Cardiac septum (tissue), 1 donor: ENCODE data around the gene APPL1. TPM values are rescaled to one million over a fixed set of nuclear protein-coding genes. Genes with fewer than 3 reads are reported as not detected.

Source experiments
- DNase-seq: peaks from one replicate; pipeline ENCODE4 v3.0.0-alpha.2; 2020; ENCODE audit warnings: low spot score
- intact Hi-C: fragments of 100-400 bp; cut with DNase I; formaldehyde crosslinking; loops from one replicate; pipeline ENCODE4 v1.14.0; 2022
- long read RNA-seq: library from polyadenylated mRNA; unstranded; transcript quantifications from one replicate; pipeline ENCODE4 v2.0.0, GENCODE V29; 2021
- total RNA-seq: library from RNA; stranded (reverse); fragmentation: NEBNext Ultra II Directional; extraction: Animal tissue kit (Norgen Biotek cat#: 25700); gene quantifications from one replicate; pipeline ENCODE4 v1.2.1, GENCODE V29; 2021
- donor health status: DM: no; HTN: no; CAD: no.

The APPL1 gene
- total RNA-seq: 48.6 TPM
- long read RNA-seq, full-length matches to known transcripts: 27 of 97 reads
- long read RNA-seq, partial matches to known transcripts: 47 of 97 reads
- long read RNA-seq, other reads (novel, unspliced or antisense): 23 of 97 reads

GRCh38 chr3:57227204-57227929 is at the start of gene APPL1:
APPL1 (plus strand) TSS chr3:57227729; CDS start chr3:57227884, 155 bp downstream.
- intact Hi-C loops: loop anchor here (5.0 to 10.0 kb wide), 4 partner anchors 60 to 370 kb away; partner anchors contain the start of genes ARF4 and IL17RD
- DNase-seq: peak; percentile 98

GRCh38 chr3:57179580-57180410 is 47.7 kb upstream of the APPL1 start:
- intact Hi-C loops: no loop called here

DNA sequence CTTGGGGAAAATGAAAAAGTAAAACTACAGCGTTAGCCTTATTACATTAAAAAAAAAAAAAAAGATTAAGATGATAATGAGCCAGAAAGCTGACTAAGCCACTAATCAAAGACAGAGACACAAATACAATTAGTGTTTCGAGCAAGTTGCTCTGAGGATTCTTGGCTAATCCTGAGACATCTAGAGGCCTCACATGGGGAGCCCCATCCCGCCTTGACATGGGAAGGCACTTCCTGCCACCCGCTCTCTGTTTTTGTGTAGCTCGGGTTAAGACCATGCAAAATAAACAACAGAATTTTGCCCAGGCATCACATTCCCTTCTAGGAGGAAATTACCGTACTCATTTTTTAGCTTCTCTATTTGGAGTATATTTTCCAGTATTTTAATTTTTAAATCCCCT is 43.0 kb upstream of the APPL1 start:
- intact Hi-C loops: no loop called here
- DNase-seq: no peak

More at GRCh38 chr3:57179580-57180410, 47.7 kb upstream of the APPL1 start:
- no peak for DNase-seq

DNA sequence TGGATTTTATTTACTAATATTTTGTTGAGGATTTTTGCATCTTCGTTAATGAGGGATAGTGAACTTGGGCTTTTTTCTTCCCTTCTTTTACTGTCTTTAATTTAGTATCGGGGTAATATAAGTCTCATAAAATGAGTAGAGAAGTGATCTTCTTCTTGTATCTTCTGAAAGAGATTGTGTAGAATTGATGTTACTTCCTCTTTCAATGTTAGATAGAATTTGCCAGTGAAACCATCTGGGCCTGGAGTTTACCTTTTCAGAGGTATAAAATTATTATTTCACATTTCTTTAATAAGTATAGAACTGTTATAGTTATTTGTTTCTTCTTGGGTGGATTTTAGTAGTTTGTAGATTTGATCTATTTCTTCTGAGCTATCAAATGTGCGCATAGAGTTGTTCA is 35.5 kb upstream of the APPL1 start:
- intact Hi-C loops: no loop called here
- DNase-seq: no peak

- no peak for DNase-seq
- intact Hi-C loops: no loop called here
Measured at GRCh38 chr3:57194641-57195040, 32.9 kb upstream of the APPL1 start.

GRCh38 chr3:57199895-57200297 is 27.6 kb upstream of the APPL1 start, which contains the start of gene HESX1:
HESX1 (minus strand) TSS chr3:57199978; CDS start chr3:57199918, 60 bp downstream.
- DNase-seq: no peak
- intact Hi-C loops: no loop called here

DNA sequence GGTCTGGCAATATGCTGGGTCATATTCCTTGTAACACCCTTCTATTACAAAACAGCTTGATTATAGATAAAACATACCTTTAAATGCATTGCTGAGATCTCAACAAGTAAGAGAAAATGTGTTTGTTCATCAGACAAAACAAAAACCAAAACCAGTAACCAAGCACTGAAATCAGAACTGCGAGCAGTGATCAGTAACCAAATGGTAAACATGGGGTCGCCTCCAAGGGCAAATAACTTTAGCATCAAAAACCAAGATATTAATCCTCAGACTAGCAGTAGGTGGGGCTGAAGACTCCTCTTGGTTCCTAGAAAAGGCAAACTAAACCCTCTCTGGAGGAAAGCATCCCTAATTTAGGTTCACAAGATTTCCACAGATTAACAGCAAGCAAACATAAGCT is 21.1 kb upstream of the APPL1 start:
- no peak for DNase-seq
- intact Hi-C loops: no loop called here

GRCh38 chr3:57221883-57222282 is 5.6 kb upstream of the APPL1 start:
- intact Hi-C loops: loop anchor here (10.0 kb wide), 1 partner anchor 227 kb away; no protein-coding TSS in a partner anchor
- DNase-seq: no peak

DNA sequence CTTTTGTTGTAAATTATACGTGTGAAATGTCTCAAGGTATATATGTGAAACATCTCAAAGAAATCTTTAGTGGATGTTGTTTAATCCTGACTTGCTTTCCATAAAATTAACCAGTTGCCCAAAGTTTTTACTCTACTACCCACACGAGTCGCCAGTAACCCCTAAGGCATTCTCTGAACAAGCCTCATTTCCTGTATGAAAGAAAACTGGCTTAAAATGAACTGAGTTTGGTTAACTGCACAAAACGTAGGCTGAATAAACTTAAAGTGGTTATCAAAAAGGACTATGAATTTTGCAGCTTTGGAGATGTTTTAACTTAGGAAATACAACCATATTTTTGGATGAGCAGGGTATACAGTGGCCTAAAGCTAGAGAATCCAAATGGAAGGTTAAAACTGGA is 2.7 kb upstream of the APPL1 start:
- intact Hi-C loops: loop anchor here (5.0 to 10.0 kb wide), 4 partner anchors 58 to 372 kb away; partner anchors contain the start of genes ARF4 and IL17RD
- no peak for DNase-seq

DNA sequence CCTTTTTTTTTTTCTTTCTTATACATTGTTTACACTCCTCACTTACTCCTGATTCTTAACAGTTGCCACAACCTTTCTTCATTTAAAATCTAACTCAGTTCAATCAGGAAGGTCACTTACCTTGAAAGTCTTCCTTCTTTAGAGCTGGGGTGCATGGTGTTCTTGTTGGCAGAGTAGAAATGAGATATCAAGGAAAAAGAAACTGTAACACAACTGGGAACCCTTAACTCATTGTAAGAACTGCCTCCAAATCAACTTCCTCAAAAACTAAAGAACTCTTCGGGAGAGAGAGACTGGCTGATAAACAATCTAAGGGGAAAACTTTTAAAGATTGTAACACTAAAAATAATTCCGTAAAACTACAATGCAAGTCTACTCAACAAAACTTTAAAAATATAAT is 1.4 kb upstream of the APPL1 start:
- no peak for DNase-seq

DNA sequence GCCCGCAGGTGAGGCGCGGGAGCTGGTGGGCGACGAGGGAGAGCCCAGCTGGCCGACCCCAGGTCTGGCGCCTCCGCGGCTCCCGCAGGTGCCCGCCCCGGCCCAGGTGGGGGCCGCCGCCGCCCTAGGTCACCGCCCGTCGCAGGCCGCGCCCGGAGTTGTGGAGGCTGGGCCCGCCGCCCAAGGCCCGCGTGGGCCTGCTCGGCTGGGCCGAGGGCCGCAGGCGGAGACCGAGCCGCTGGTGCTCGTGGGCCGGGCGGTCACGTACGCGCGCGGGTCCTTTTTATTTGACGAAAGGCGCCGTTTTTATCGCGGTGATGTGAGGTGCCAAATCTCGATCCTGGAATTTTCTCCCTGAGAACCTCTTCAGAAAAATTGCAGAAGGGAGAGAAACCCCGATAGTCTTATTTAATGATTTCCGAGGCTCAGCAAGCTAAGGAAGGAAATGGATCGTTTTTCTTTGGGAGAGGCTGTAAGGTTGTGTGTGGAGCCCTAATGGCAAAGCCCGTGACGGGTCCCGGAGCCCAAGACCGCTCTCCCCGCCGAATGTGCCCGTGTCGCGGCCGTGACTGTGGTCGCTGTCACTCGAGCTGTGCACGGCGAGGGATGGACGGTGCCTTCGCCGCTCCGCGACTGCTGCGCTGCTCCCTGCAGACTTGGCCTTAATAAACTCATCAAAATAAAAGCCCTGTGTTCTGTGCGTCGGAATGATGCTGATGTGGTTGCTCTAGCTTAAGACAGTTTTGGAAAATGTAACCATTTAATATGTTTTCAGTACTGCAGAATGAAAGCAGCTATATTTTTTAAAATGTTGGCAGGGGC is 612 bp downstream of the APPL1 start:
- DNase-seq: peak; percentile 87
- intact Hi-C loops: loop anchor here (5.0 to 10.0 kb wide), 4 partner anchors 61 to 369 kb away; partner anchors contain the start of genes ARF4 and IL17RD

More for the DNA sequence above, 1.4 kb upstream of the APPL1 start:
- intact Hi-C loops: loop anchor here (5.0 to 10.0 kb wide), 4 partner anchors 59 to 371 kb away; partner anchors contain the start of genes ARF4 and IL17RD

GRCh38 chr3:57230006-57230405 is 2.5 kb downstream of the APPL1 start:
- DNase-seq: no peak
- intact Hi-C loops: no loop called here

DNA sequence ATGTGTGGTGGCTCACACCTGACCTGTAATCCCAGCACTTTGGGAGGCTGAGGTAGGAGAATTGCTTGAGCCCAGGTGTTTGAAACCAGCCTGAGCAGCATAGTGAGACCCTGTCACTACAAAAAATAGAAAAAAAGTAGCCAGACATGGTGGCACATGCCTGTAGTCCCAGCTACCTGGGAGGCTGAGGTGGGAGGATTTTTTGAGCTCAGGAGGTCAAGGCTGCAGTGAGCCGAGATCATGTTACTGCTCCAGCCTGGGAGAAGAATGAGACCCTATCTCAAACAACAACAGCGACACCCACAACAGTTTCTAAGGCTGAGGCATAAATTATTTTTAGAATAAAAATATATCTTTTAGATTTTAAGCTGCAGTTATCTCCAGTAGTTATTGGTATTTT is 6.3 kb downstream of the APPL1 start:
- no peak for DNase-seq
- intact Hi-C loops: no loop called here

- no peak for DNase-seq
- intact Hi-C loops: no loop called here
Measured at GRCh38 chr3:57234613-57235575, 7.4 kb downstream of the APPL1 start.

DNA sequence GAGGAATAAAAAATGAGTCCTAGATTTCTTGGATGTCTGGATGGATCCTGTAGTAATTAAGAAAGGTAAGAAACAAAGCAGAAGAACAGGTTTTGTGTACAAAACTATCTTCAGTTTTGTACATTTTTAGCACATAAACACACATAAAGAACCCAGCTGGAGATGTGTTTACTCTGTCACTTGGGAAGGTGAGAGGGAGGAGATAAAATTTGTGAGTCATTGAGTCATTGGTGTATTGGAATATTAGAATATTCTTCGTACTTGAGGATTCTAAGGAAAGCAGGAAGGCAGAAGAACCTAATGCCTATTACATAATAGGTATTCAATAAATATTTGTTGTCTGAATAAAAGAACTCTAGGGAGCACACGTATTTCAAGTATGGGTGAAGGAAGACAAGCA is 17.4 kb downstream of the APPL1 start:
- intact Hi-C loops: no loop called here
- DNase-seq: no peak

GRCh38 chr3:57252404-57252803 is 24.9 kb downstream of the APPL1 start:
- intact Hi-C loops: no loop called here
- DNase-seq: no peak

DNA sequence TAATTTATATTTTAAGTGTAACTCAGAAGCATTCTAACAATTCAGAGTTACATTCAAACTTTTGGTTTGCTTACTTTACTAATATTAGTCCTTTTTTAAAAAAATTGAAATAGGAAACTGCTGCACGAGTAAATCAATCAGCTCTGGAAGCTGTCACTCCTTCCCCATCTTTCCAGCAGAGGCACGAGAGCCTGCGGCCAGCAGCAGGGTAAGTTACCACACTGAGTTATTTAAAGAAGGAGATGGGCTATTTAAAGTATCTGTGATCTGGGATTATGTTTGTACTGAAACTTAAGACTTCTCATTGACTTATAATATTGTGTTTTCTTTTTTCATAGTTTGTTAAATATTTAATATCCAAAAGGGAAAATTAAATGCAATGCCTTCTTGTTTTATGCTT is 29.3 kb downstream of the APPL1 start:
- intact Hi-C loops: no loop called here
- DNase-seq: no peak

- DNase-seq: no peak
Measured at GRCh38 chr3:57257678-57258077, 30.1 kb downstream of the APPL1 start.

More at GRCh38 chr3:57257678-57258077, 30.1 kb downstream of the APPL1 start:
- intact Hi-C loops: no loop called here
